Fibroblast of lung (primary cell): ENCODE results near the gene PLAAT2.

Experiments
- CTCF ChIP-seq, 2 donors: IDR thresholded peaks in 1 of 2; conservative IDR thresholded peaks in 1 of 2; 1 replicate in 1 of 2; 2 replicates in 1 of 2; pipeline ENCODE4 v1.5.1; 2011 to 2012; ENCODE audit warnings: low read length in 2 of 2, control low read depth in 1 of 2, inconsistent platforms in 1 of 2, low read depth in 1 of 2, mild to moderate bottlenecking in 1 of 2
- EZH2 ChIP-seq: IDR thresholded peaks from 2 replicates; pipeline ENCODE4 v1.5.1; 2012; ENCODE audit warnings: low read length, control low read depth, mild to moderate bottlenecking; ENCODE audit errors: missing control alignments

GRCh38 chr11:63506876-63507275 is 56.3 kb downstream of the PLAAT2 start:
- TF ChIP-seq EZH2 (no peak), CTCF (conservative IDR thresholded peaks at IDR 0.05 in 1 of 2, IDR thresholded peaks at IDR 0.05 in 1 of 2; ENCODE audit: low read depth in 1 of 2, low read length in 2 of 2) (no peak)
